Thoracic aorta (tissue), 2 donors: ENCODE data around the gene NKAIN2. TPM values are rescaled to one million over a fixed set of nuclear protein-coding genes. Genes with fewer than 3 reads are reported as not detected.

Experiments used
- ATAC-seq: fragments of 150-250 bp; one replicate; pipeline ENCODE4 v1.8.0; 2017; ENCODE audit warnings: low read depth; ENCODE audit not compliant: insufficient number of reproducible peaks, low FRiP score
- DNase-seq: peaks from one replicate; pipeline ENCODE4 v3.0.0-alpha.2; 2020; ENCODE audit warnings: low spot score
- H3K27ac ChIP-seq, 2 donors: fragments of 200-600 bp; sonication (generic); 1 replicate in 1 of 2; 2 replicates in 1 of 2; pipeline ENCODE4 v1.5.1; 2016; ENCODE audit warnings: mild to moderate bottlenecking in 2 of 2, moderate library complexity in 2 of 2
- H3K27me3 ChIP-seq: fragments of 200-600 bp; sonication (generic); replicated peaks from 2 replicates; pipeline ENCODE4 v1.6.0; 2016; ENCODE audit warnings: mild to moderate bottlenecking; ENCODE audit not compliant: insufficient read depth
- H3K36me3 ChIP-seq: fragments of 200-600 bp; sonication (generic); one replicate; pipeline ENCODE4 v1.5.1; 2016
- H3K4me1 ChIP-seq, 2 donors: fragments of 200-600 bp; sonication (generic); 1 replicate in 1 of 2; 2 replicates in 1 of 2; pipeline versions ENCODE4 v1.5.1 to v1.6.0; 2016; ENCODE audit warnings: low read depth in 2 of 2, mild to moderate bottlenecking in 1 of 2; ENCODE audit not compliant: control insufficient read depth in 1 of 2
- H3K4me3 ChIP-seq: fragments of 200-600 bp; sonication (generic); 2 replicates; pipeline ENCODE4 v1.5.1; 2016; ENCODE audit warnings: mild to moderate bottlenecking
- H3K9me3 ChIP-seq: fragments of 200-600 bp; sonication (generic); 2 replicates; pipeline ENCODE4 v1.5.1; 2016
- CTCF ChIP-seq: fragments of 200-600 bp; sonication (generic); IDR thresholded peaks from one replicate; pipeline ENCODE4 v1.5.1; 2019; ENCODE audit warnings: antibody characterized with exemption
- total RNA-seq, 2 donors: library from RNA; depleted of rRNA; stranded (reverse); fragments of >200 nt; gene quantifications; one replicate each; pipeline versions ENCODE4 v1.1.0 to v1.2.3, GENCODE V29; 2016

Gene NKAIN2
- total RNA-seq, 2 donors from 2014 or later = 0.28 TPM; not detected in 1

- H3K36me3 ChIP-seq = no peaks in the 10 kb centered on the region
- no peaks in the 10 kb centered on the region for H3K4me1 ChIP-seq
- no peak overlapping the region for H3K27ac ChIP-seq
- no peak for TF ChIP-seq CTCF
- ATAC-seq (no peak), DNase-seq (no peak)
- H3K4me3 ChIP-seq = no peak overlapping the region
- no peaks in the 10 kb centered on the region for H3K9me3 ChIP-seq
- no peaks in the 10 kb centered on the region for H3K27me3 ChIP-seq
Observed at GRCh38 chr6:124655866-124656265, 852.2 kb downstream of the NKAIN2 start.

- no peak for DNase-seq
- no peak for TF ChIP-seq CTCF
- Histone ChIP-seq H3K4me1 (no peaks in the 10 kb centered on the region), H3K27ac (no peak overlapping the region), H3K4me3 (no peak overlapping the region), H3K36me3 (no peaks in the 10 kb centered on the region), H3K27me3 (no peaks in the 10 kb centered on the region), H3K9me3 (no peaks in the 10 kb centered on the region)
- ATAC-seq = no peak
Observed at GRCh38 chr6:124658053-124658452, 854.4 kb downstream of the NKAIN2 start.

- H3K4me3 ChIP-seq = no peak overlapping the region
- no peaks in the 10 kb centered on the region for H3K27me3 ChIP-seq
- no peak for ATAC-seq
- H3K36me3 ChIP-seq = no peaks in the 10 kb centered on the region
- DNase-seq = no peak
- no peak for TF ChIP-seq CTCF
- H3K27ac ChIP-seq = no peak overlapping the region
- no peaks in the 10 kb centered on the region for H3K4me1 ChIP-seq
- H3K9me3 ChIP-seq = no peaks in the 10 kb centered on the region
Observed at GRCh38 chr6:124659427-124659826, 855.8 kb downstream of the NKAIN2 start.

- no peak for ATAC-seq
- H3K4me1 ChIP-seq = no peaks in the 10 kb centered on the region
- H3K4me3 ChIP-seq = no peak overlapping the region
- no peak for TF ChIP-seq CTCF
- DNase-seq = no peak
- H3K9me3 ChIP-seq = no peaks in the 10 kb centered on the region
- H3K27me3 ChIP-seq = no peaks in the 10 kb centered on the region
- H3K36me3 ChIP-seq = no peaks in the 10 kb centered on the region
- no peak overlapping the region for H3K27ac ChIP-seq
Observed at GRCh38 chr6:124660185-124660584, 856.5 kb downstream of the NKAIN2 start.

- no peak for TF ChIP-seq CTCF
- ATAC-seq = no peak
- Histone ChIP-seq H3K27me3 (no peaks in the 10 kb centered on the region), H3K27ac (no peak overlapping the region), H3K9me3 (no peaks in the 10 kb centered on the region), H3K36me3 (no peaks in the 10 kb centered on the region), H3K4me3 (no peak overlapping the region), H3K4me1 (no peaks in the 10 kb centered on the region)
- no peak for DNase-seq
Observed at GRCh38 chr6:124661097-124661661, 857.5 kb downstream of the NKAIN2 start.
